Measurements from ENCODE around the gene NR4A3. TPM values are rescaled to one million over a fixed set of nuclear protein-coding genes. Genes with fewer than 3 reads are reported as not detected.

Gene NR4A3
- total RNA-seq (10 to 100 TPM in 5 of 9 donors, 1 to 10 TPM in 3, under 1 TPM in 1; 0.83 to 70.8 (median 10.3) TPM), polyA plus RNA-seq (10 to 100 TPM in 1 of 3 donors, 1 to 10 TPM in 2; 2.6 to 10.0 (median 7.6) TPM)
- long read RNA-seq, donor 1, transcript NR4A3-203 (8 exons, 3,794 nt), result major isoform, 6 of 23 reads
- long read RNA-seq, donor 1, partial matches to known transcripts, result 10 of 23 reads
- long read RNA-seq, donor 1, other reads (novel, unspliced or antisense), result 5 of 23 reads
- long read RNA-seq, donor 2, transcript NR4A3-202 (5 exons, 2,588 nt), result minor isoform, 5 of 84 reads
- long read RNA-seq, donor 2, transcript NR4A3-203 (8 exons, 3,794 nt), result major isoform, 16 of 84 reads
- long read RNA-seq, donor 2, partial matches to known transcripts, result 63 of 84 reads
- long read RNA-seq, donor 2, other reads (novel, unspliced or antisense), result 0 of 84 reads
- long read RNA-seq, donor 3, partial matches to known transcripts, result 34 of 37 reads
- long read RNA-seq, donor 3, other reads (novel, unspliced or antisense), result 0 of 37 reads
- long read RNA-seq, donor 4, result 0 reads
- long read RNA-seq, donor 5, partial matches to known transcripts, result 0 of 2 reads
- long read RNA-seq, donor 5, other reads (novel, unspliced or antisense), result 2 of 2 reads
- long read RNA-seq, donor 6, partial matches to known transcripts, result 1 of 1 reads
- long read RNA-seq, donor 6, other reads (novel, unspliced or antisense), result 0 of 1 reads
- long read RNA-seq, donor 7, partial matches to known transcripts, result 18 of 26 reads
- long read RNA-seq, donor 7, other reads (novel, unspliced or antisense), result 0 of 26 reads
- long read RNA-seq, donor 8, full-length matches to known transcripts, result 34 of 205 reads
- long read RNA-seq, donor 8, partial matches to known transcripts, result 171 of 205 reads
- long read RNA-seq, donor 8, other reads (novel, unspliced or antisense), result 0 of 205 reads
- long read RNA-seq, donor 9, result 0 reads
- long read RNA-seq, donor 10, result 0 reads

DNA sequence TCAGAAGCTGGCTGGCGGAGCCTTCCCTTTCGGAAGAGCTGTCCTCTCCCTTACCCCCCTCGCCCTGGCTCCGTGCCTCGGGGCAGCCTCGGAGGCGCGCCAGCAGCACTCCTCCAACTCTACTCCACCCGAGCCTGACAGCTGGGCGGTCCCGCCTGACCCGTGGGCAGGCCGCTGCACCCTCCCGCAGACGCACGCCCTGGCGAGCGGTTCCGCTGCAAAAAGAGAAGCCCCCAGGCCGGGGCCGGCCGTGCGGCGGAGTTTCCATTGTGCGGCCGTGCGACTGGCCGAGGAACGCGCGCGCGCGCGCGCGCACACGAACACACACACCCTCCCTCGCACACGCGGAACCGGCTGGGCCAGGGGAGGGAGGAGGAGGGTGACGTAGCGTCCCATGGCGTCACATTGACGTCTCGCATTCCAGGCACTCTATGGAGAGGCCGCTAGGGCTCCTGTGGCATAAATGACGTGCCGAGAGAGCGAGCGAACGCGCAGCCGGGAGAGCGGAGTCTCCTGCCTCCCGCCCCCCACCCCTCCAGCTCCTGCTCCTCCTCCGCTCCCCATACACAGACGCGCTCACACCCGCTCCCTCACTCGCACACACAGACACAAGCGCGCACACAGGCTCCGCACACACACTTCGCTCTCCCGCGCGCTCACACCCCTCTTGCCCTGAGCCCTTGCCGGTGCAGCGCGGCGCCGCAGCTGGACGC lies at the start of gene NR4A3:
Gene NR4A3 (plus strand): TSS at position 490 of the 713 bp plus-strand sequence. CDS start 6,158 bp downstream, outside the sequence.
- TF ChIP-seq, protein P1, sequence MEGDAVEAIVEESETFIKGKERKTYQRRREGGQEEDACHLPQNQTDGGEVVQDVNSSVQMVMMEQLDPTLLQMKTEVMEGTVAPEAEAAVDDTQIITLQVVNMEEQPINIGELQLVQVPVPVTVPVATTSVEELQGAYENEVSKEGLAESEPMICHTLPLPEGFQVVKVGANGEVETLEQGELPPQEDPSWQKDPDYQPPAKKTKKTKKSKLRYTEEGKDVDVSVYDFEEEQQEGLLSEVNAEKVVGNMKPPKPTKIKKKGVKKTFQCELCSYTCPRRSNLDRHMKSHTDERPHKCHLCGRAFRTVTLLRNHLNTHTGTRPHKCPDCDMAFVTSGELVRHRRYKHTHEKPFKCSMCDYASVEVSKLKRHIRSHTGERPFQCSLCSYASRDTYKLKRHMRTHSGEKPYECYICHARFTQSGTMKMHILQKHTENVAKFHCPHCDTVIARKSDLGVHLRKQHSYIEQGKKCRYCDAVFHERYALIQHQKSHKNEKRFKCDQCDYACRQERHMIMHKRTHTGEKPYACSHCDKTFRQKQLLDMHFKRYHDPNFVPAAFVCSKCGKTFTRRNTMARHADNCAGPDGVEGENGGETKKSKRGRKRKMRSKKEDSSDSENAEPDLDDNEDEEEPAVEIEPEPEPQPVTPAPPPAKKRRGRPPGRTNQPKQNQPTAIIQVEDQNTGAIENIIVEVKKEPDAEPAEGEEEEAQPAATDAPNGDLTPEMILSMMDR (IDR thresholded peaks at IDR 0.05), result peak in 5 of 6 experiments; percentile 30 to 69 (median 65)
- peak; percentile 89 to 97 for TF ChIP-seq POLR2A (IDR thresholded peaks at IDR 0.05)
- Histone ChIP-seq H3K36me3 (replicated peaks in 1 of 2) (no peaks in the 10 kb centered on the region), H3K27me3 (no peaks in the 10 kb centered on the region), H3K4me3 (peak within 1 kb of the TSS; percentile 69 to 95 (median 86)), H3K9me3 (replicated peaks in 1 of 3) (no peaks in the 10 kb centered on the region), H3K27ac (peak within 1 kb of the TSS; percentile 56 to 100 (median 98)), H3K4me1 (replicated peaks in 1 of 2) (peaks cover 10 to 21% of the 10 kb centered on the region in 2 donors)
- 0% methylated on average over 23 to 75 of the region's 75 CpGs; no CpG with 5 or more reads in 1 of the 4 donors for WGBS, 4 donors
- intact Hi-C loops (cut with DNase I), result loop anchor here (5.0 to 10.0 kb wide), 2 partner anchors 86 to 557 kb away; partner anchors contain the start of gene STX17 (in 1 of the 2)
- peak; percentile 95 to 98 (median 96) for DNase-seq

DNA sequence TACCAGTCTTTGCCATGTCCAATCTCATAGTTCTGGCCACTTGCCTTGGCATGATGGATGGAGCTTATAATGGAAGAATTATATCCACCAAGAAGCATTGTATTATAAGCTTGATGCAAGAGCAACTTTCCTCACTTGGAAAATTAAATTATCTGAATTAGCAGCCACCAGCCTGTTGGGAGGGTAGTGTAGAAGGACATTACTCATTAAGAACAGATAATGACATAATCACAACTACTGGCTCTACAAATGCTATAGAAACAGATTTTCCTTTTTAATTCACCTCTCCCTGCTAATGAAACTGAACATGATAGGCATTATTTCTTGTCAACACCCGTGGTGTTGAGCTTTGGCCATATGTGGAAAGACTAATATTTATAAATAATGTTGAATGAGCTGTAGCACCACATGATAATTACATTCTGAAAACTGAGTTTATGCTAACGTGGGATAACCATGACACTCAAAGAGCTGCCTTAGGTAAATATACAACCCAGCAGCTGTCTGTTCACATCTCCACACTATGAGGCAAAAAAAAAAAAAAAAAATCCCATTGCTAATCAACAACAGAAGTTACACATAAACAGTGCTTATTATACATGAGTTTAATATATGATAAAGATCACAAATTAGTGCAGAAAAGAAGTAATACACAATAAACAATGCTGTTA lies 48.1 kb upstream of the NR4A3 start:
- Histone ChIP-seq H3K27me3 (no peaks in the 10 kb centered on the region), H3K27ac (no peak overlapping the region), H3K4me1 (replicated peaks in 1 of 2) (no peaks in the 10 kb centered on the region), H3K9me3 (replicated peaks in 1 of 3) (no peaks in the 10 kb centered on the region), H3K36me3 (replicated peaks in 1 of 2) (no peaks in the 10 kb centered on the region), H3K4me3 (no peak overlapping the region)
- TF ChIP-seq, protein P1 (IDR thresholded peaks at IDR 0.05), result no peak
- no peak for TF ChIP-seq POLR2A (IDR thresholded peaks at IDR 0.05)
- WGBS, 4 donors, result 64 to 86% (median 77%) methylated on average over 2 of the region's 2 CpGs
- no peak for DNase-seq
- intact Hi-C loops (cut with DNase I), result no loop called here

DNA sequence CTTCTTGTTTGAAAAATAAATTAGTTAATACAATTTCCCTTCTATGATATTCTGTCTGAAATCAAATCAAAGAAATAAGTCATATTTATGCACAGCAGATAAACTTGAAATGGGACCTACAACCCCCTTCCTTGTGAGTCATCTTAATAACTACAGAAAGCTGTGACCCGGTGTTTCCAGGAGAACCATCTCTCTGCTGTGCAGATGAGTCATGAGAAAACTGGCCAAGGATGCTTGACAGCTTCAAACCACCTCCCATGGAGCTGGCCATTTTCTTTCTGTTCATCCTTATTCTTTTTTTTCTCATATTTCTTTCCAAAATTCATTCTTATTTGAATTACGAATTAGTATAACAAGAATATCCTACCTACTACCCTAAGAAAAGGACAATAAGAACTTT lies 43.4 kb upstream of the NR4A3 start:
- H3K4me3 ChIP-seq, result no peak overlapping the region
- no peak for TF ChIP-seq POLR2A (IDR thresholded peaks at IDR 0.05)
- TF ChIP-seq, protein P1 (IDR thresholded peaks at IDR 0.05), result no peak
- H3K4me1 ChIP-seq (replicated peaks in 1 of 2), result no peaks in the 10 kb centered on the region
- H3K9me3 ChIP-seq (replicated peaks in 1 of 3), result no peaks in the 10 kb centered on the region
- intact Hi-C loops (cut with DNase I), result no loop called here
- no peaks in the 10 kb centered on the region for H3K27me3 ChIP-seq
- WGBS, 4 donors, result 54 to 63% (median 58%) methylated on average over 2 of the region's 2 CpGs
- DNase-seq, result peak in 6 of 7 donors; percentile 29 to 75 (median 40)
- H3K27ac ChIP-seq, result no peak overlapping the region
- no peaks in the 10 kb centered on the region for H3K36me3 ChIP-seq (replicated peaks in 1 of 2)
